Epidermal melanocyte (primary cell): ENCODE results near the gene NF1.
"Not testable (repeated sequence)": the region's sequence is repeated elsewhere in the genome, so short reads cannot be mapped to it uniquely, and the experiment has no call there.

Experiments used
- DNase-seq: peaks from one replicate; pipeline ENCODE4 v3.0.0; 2011; ENCODE audit warnings: low spot score; ENCODE audit not compliant: insufficient read length

The NF1 gene

DNA sequence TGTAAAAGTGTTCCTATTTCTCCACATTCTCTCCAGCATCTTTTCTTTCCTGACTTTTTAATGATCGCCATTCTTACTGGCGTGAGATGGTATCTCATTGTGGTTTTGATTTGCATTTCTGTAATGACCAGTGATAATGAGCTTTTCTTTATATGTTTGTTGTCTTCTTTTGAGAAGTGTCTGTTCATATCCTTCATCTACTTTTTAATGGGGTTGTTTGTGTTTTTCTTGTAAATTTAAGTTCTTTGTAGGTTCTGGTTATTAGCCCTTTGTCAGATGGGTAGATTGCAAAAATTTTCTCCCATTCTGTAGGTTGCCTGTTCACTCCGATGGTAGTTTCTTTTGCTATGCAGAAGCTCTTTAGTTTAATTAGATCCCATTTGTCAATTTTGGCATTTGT is 81.4 kb downstream of the NF1 start:
- not testable (repeated sequence) for DNase-seq

GRCh38 chr17:31178951-31179350 is 84.2 kb downstream of the NF1 start:
- DNase-seq = not testable (repeated sequence)

- no peak for DNase-seq
Observed at GRCh38 chr17:31195305-31195704, 100.5 kb downstream of the NF1 start.

- DNase-seq = no peak
Observed at GRCh38 chr17:31198026-31198425, 103.2 kb downstream of the NF1 start.

DNA sequence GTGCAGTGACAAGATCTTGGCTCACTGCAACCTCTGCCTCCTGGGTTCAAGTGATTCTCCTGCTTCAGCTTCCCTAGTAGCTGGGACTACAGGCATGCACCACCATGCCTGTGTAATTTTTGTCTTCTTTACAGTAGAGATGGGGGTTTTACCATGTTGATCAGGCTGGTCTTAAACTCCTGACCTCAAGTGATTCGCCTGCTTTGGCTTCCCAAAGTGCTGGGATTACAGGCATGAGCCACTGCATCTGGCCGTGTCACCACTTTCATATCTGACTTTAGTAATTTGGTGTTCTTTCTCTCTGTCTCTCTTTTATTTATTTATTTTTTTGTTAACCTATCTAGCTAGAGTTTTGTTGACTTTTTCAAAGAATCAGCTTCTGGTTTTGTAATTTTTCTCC is 103.9 kb downstream of the NF1 start:
- DNase-seq = not testable (repeated sequence)

DNA sequence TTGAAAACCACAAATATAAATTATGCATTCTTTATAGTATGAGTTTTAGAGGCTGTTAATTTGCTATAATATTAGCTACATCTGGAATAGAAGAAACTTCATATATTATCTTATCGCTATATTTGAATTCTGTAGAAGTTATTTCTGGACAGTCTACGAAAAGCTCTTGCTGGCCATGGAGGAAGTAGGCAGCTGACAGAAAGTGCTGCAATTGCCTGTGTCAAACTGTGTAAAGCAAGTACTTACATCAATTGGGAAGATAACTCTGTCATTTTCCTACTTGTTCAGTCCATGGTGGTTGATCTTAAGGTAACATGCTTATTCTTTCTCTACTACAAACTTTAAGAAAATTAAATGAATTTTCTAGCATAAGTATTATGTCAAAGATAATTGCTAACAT is 105.5 kb downstream of the NF1 start:
- no peak for DNase-seq

GRCh38 chr17:31202968-31203367 is 108.2 kb downstream of the NF1 start:
- DNase-seq = no peak

DNA sequence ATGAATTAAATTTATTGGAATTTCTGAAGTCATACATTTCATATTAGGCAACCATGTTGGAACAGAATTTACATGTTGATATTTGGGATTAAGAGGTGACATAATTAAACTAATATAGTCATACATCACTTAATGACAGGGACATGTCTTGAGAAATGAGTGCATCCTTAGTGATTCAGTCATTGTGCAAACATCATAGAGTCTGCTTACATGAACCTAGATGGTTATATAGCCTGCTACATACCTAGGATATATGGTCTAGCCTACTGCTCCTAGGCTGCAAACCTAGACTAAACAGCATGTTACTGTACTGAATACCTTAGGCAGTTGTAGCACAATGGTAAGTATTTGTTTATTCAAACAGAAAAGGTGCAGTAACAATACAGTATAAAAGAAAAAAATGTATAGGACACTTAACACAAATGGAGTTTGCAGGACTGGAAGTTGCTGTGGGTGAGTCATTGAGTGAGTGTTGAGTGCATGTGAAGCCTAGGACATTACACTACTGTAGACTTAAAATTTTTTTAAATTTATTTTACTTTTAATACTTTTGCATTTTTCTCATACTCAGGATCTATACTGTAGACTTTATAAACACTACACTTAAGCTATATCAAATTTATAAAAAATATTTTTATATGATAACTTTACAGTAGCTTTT is 116.7 kb downstream of the NF1 start:
- DNase-seq = no peak

DNA sequence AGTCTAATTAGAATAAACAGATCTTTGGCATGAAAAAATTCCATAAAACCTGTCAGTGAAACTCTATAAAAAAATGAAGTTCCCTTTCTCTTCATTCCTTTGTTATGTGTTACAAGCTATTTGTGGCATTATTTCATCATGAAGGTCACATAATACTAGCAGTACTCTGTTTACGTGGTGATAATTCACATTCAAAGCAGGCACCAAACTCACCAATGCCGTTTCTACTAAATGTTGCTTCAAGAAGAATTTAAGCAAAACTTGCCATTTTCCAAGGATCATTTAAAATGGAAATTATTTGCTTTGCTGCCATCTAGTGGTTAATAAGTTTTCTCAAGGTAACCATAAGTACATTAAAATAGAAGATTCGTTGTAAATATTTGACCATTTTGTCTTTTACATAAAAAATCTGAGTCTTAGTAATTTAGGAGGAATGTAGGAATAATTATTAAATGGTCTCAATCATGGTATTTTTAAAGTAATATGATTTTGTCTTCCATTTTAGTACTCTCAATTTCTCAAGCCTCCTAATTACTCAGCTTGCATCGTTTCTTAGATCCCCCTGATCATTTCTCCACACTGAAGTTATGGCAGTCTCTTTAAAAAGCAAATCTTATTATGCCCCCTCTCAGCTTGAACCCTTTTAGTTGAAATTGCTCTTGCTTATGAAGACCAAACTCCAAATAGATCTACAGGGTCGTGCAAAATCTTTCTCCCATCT is 121.4 kb downstream of the NF1 start:
- peak; percentile 62 for DNase-seq

- no peak for DNase-seq
Observed at GRCh38 chr17:31224366-31224765, 129.6 kb downstream of the NF1 start.

- no peak for DNase-seq
Observed at GRCh38 chr17:31225831-31226230, 131.1 kb downstream of the NF1 start.

- DNase-seq = no peak
Observed at GRCh38 chr17:31226373-31226772, 131.6 kb downstream of the NF1 start.

GRCh38 chr17:31226950-31227349 is 132.2 kb downstream of the NF1 start:
- DNase-seq = no peak

GRCh38 chr17:31231852-31232251 is 137.1 kb downstream of the NF1 start:
- DNase-seq = no peak

GRCh38 chr17:31235110-31235509 is 140.3 kb downstream of the NF1 start:
- no peak for DNase-seq

DNA sequence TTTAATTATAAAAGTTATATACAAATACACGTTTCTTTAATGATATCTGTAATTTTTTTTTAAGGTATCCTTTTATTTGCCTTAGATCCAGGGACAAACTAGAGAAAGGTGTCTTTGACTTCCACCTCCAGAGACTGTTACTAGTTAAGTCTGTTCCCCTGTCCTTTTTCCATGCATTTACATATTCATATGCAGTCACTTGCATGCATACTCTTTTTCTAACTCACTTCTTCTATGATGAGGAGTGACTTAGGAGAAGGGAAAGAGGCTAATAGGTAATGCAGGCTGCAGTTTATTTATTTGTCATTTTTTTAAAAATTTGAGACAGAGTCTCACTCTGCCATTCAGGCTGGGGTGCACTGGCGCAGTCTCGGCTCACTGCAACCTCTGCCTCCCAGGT is 141.4 kb downstream of the NF1 start:
- DNase-seq = no peak

- no peak for DNase-seq
Observed at GRCh38 chr17:31236712-31237111, 141.9 kb downstream of the NF1 start.

DNA sequence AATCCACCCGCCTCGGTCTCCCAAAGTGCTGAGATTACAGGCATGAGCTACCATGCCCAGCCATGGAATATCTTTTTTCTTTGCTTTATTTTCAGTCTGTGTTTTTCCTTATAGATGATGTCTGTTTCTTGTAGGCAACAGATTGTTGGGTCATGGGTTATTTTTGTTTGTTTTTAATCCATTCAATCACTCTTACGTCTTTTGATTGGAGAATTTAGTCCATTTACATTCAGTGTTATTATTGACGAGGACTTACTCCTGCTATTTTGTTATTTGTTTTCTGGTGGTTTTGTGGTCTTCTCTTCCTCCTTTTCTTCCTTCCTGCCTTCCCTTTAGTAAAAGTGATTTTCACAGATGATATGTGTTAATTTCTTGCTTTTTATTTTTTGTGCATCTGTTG is 146.3 kb downstream of the NF1 start:
- DNase-seq = no peak

GRCh38 chr17:31248986-31249834 is 154.4 kb downstream of the NF1 start:
- no peak for DNase-seq

DNA sequence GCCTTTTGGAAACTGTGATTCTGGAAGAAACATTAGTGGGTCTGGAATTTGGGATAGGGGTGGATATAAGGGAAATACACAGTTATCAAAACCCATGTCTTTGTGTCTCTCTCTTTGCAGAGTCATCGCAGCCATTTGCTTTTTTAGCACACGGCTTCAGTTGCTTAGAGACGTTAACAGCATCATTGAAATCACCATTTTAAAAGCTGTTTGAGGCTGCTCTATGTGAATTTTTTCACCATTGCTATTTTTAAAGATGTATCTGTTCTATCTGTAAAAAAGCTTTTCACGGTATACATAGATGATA is 155.0 kb downstream of the NF1 start:
- DNase-seq = no peak

DNA sequence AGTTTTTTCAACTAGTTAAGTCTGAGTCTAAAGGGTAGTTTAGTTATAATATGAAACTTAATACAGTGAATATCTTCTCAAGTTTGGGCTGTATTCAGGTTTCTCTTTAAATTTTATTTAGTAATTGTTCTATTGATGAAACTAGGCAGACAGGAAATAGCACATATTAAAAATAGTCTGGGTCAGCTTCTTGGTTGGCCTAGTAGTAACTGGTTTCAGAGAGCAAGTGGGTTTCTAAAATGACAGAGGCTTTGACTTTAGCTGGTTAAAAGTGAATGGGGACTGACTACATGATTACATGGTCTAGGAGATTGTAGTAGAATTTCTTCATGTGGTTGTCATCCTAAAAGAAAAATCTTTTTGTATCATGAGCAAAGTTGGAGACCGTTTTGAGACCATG is 155.5 kb downstream of the NF1 start:
- DNase-seq = no peak
